RWPE2 (cell line): Measurements from ENCODE around the gene SMIM21.

ENCODE experiments used
- ATAC-seq: fragments of 200-7000 bp; cut with Tn5 transposase; 3 replicates; pipeline ENCODE4 v1.9.1; 2021; ENCODE audit warnings: low read depth
- DNase-seq: peaks from one replicate; pipeline ENCODE4 v3.0.0-alpha.2; 2020; ENCODE audit warnings: low spot score
- H3K27ac ChIP-seq: fragments of 450-650 bp; 2 replicates; pipeline ENCODE4 v1.5.1; 2017; ENCODE audit warnings: mild to moderate bottlenecking; ENCODE audit not compliant: poor library complexity, severe bottlenecking
- H3K27me3 ChIP-seq: fragments of 250-450 bp; sonication (Bioruptor Pico); 2 replicates; pipeline ENCODE4 v1.5.1; 2021; ENCODE audit warnings: mild to moderate bottlenecking, moderate library complexity; ENCODE audit not compliant: insufficient read depth, poor library complexity, severe bottlenecking
- H3K36me3 ChIP-seq: fragments of 250-450 bp; sonication (Bioruptor Pico); 2 replicates; pipeline ENCODE4 v1.5.1; 2020; ENCODE audit warnings: low read depth, mild to moderate bottlenecking, moderate library complexity
- H3K4me1 ChIP-seq: fragments of 250-450 bp; sonication (Bioruptor Pico); 2 replicates; pipeline ENCODE4 v1.5.1; 2021; ENCODE audit warnings: mild to moderate bottlenecking, moderate library complexity; ENCODE audit not compliant: insufficient read depth, poor library complexity, severe bottlenecking
- H3K4me3 ChIP-seq: fragments of 250-450 bp; sonication (Bioruptor Pico); 2 replicates; pipeline ENCODE4 v1.5.1; 2021; ENCODE audit warnings: mild to moderate bottlenecking, moderate library complexity; ENCODE audit not compliant: severe bottlenecking
- H3K9me3 ChIP-seq: fragments of 250-450 bp; sonication (Bioruptor Pico); 2 replicates; pipeline ENCODE4 v1.5.1; 2021; ENCODE audit warnings: mild to moderate bottlenecking, moderate library complexity; ENCODE audit not compliant: severe bottlenecking
- TF ChIP-seq, protein P1 (sequence below): fragments of 450-650 bp; IDR thresholded peaks from one replicate; pipeline ENCODE4 v1.5.1; 2017; ENCODE audit warnings: mild to moderate bottlenecking, moderate library complexity; ENCODE audit not compliant: poor library complexity, severe bottlenecking

Gene SMIM21

GRCh38 chr18:75384144-75384543, 43.4 kb downstream of the SMIM21 start:
- Histone ChIP-seq H3K27ac (no peak overlapping the region), H3K9me3 (no peaks in the 10 kb centered on the region), H3K36me3 (no peaks in the 10 kb centered on the region), H3K4me3 (no peak overlapping the region), H3K4me1 (no peaks in the 10 kb centered on the region), H3K27me3 (no peaks in the 10 kb centered on the region)
- TF ChIP-seq, protein P1, sequence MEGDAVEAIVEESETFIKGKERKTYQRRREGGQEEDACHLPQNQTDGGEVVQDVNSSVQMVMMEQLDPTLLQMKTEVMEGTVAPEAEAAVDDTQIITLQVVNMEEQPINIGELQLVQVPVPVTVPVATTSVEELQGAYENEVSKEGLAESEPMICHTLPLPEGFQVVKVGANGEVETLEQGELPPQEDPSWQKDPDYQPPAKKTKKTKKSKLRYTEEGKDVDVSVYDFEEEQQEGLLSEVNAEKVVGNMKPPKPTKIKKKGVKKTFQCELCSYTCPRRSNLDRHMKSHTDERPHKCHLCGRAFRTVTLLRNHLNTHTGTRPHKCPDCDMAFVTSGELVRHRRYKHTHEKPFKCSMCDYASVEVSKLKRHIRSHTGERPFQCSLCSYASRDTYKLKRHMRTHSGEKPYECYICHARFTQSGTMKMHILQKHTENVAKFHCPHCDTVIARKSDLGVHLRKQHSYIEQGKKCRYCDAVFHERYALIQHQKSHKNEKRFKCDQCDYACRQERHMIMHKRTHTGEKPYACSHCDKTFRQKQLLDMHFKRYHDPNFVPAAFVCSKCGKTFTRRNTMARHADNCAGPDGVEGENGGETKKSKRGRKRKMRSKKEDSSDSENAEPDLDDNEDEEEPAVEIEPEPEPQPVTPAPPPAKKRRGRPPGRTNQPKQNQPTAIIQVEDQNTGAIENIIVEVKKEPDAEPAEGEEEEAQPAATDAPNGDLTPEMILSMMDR = no peak
- no peak for DNase-seq
- ATAC-seq = no peak

DNA sequence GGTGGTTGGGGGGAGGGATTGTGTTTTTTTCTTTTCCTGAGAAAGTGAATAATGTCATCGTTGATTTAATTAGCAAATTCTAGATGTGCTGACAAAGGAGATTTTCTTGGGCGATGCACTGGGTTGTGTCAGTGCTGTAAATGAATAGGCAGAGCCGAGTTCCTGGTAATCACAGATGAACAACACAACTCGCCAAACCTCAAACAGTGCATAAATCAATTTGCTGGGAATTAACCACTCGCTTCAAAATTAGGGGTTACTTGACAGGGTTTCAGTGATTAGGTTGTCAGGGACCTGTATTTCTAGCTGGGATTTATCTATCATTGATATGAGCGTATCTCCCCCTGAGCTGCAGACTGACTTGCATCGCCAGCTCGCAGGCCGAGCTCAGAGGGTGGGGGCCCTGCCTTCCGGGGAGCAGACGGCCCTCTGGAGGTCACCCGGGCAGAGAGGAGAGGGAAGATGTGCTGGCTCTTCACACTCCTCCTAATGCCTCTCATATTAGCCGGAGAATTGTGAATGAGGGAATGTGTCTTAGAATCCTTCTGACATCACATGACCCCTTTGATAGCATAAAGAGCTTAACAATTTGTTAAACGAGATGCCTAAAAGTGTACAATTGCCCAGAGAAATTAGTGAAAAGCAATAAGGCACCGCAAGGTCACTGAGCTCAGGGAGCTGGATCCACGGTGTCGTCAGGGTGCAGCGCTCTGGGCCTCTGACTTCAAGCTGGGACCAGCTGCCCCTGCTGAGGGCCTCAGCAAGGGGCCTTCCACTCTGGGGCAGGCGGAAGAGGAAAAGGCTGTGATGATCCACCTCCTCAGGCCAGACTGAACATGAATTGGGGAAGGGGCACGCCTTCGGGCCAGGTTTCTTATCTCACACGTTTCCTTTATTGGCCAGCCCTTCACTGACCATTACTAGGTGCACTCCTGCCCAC, 48.9 kb downstream of the SMIM21 start:
- no peak overlapping the region for H3K27ac ChIP-seq
- no peak for ATAC-seq
- TF ChIP-seq, protein P1 = no peak
- DNase-seq = no peak
- no peaks in the 10 kb centered on the region for H3K4me1 ChIP-seq
- H3K27me3 ChIP-seq = no peaks in the 10 kb centered on the region
- H3K9me3 ChIP-seq = no peaks in the 10 kb centered on the region
- no peaks in the 10 kb centered on the region for H3K36me3 ChIP-seq
- H3K4me3 ChIP-seq = no peak overlapping the region

DNA sequence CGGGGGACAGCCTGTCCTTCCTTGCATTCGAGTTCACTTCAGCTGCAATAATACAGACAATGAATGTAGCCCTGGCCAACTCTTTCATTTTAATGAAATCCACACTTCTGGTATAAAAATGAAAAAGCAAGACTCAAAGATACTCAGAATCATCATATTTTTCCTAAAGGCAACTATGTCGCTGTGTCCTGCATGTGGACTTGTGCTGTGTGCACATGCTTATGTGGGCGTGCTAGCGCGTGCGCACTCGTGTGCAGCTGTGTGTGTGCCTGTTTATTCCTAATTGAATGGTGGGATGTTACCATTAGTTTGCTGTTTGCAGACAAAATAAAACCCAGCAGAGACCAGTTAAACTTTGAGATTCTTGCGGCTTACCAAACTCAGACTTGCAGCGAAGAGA, 49.6 kb downstream of the SMIM21 start:
- no peak overlapping the region for H3K4me3 ChIP-seq
- H3K4me1 ChIP-seq = no peaks in the 10 kb centered on the region
- H3K9me3 ChIP-seq = no peaks in the 10 kb centered on the region
- no peak for DNase-seq
- ATAC-seq = no peak
- TF ChIP-seq, protein P1 = no peak
- H3K27me3 ChIP-seq = no peaks in the 10 kb centered on the region
- H3K36me3 ChIP-seq = no peaks in the 10 kb centered on the region
- H3K27ac ChIP-seq = no peak overlapping the region

- no peaks in the 10 kb centered on the region for H3K4me1 ChIP-seq
- no peaks in the 10 kb centered on the region for H3K9me3 ChIP-seq
- H3K4me3 ChIP-seq = no peak overlapping the region
- no peaks in the 10 kb centered on the region for H3K36me3 ChIP-seq
- DNase-seq = no peak
- no peak for ATAC-seq
- no peak overlapping the region for H3K27ac ChIP-seq
- TF ChIP-seq, protein P1 = no peak
- H3K27me3 ChIP-seq = no peaks in the 10 kb centered on the region
Measured at GRCh38 chr18:75377258-75377657, 50.2 kb downstream of the SMIM21 start.

DNA sequence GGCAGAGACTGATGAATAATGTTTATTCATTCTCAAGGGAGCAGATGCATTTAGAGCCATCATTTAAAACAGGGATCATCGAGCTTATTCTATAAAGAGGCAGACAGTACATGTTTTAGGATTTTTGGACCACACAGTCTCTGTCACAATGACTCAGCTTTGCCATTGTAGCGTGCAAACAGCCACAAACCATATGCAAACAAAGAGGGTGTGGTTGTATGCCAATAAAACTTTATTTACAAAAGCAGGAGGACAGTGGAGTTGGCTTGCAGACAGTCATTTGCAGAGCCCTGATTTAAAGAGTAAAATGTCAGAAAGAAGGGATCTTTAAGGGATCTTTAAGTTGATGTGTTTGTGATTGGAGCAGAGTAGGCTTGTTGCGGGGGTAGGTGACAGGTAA, 51.5 kb downstream of the SMIM21 start:
- Histone ChIP-seq H3K9me3 (no peaks in the 10 kb centered on the region), H3K4me3 (no peak overlapping the region), H3K27ac (no peak overlapping the region), H3K36me3 (no peaks in the 10 kb centered on the region), H3K4me1 (no peaks in the 10 kb centered on the region), H3K27me3 (no peaks in the 10 kb centered on the region)
- DNase-seq = no peak
- no peak for ATAC-seq
- TF ChIP-seq, protein P1 = no peak
